ENCODE data around the gene WDR4.

DNA sequence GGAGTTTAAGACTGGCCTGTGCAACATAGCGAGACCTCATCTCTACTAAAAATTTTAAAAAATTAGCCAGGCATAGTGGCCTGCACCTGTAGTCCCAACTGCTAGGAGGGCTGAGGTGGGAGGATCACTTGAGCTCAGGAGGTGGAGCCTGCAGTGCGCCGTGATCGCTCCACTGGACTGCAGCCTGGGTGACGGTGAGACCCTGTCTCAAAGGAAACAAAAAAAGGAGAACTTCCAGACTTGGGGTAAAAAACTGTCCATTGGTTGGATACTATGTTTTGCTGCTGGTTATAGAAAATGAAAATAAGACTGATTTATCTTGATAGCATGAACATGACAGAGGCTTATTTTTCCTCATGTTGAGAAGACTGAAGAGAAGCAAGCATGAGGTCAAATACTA lies 79.4 kb downstream of the WDR4 start:
- no peak for TF ChIP-seq YY1 (IDR thresholded peaks at IDR 0.05; ENCODE audit: insufficient read depth, insufficient read length)
- TF ChIP-seq SUZ12 (IDR thresholded peaks at IDR 0.05; ENCODE audit: extremely low read depth, insufficient read depth, insufficient read length): no peak
